HEK293 (cell line): ENCODE measurements around the gene LTBP1.

ENCODE experiments used
- CTCF ChIA-PET: fragments of 350-600 bp; formaldehyde crosslinking; extraction: SDS; loops from one replicate; lab custom pipeline; 2021; ENCODE audit warnings: antibody characterized with exemption; lab: Yijun Ruan, JAX
- POLR2A ChIA-PET: fragments of 300-600 bp; formaldehyde crosslinking; extraction: SDS; loops from one replicate; lab custom pipeline; 2020; ENCODE audit warnings: antibody characterized with exemption, inconsistent platforms; lab: Yijun Ruan, JAX
- H3K27ac ChIP-seq: fragments of 200-500 bp; sonication (Bioruptor generic); 2 replicates; pipeline ENCODE4 v1.5.1; 2014; ENCODE audit warnings: low read depth, low read length, control low read depth, inconsistent platforms; ENCODE audit errors: extremely low read depth
- H3K36me3 ChIP-seq, 2 experiments: fragments of 200-500 bp in 1 of 2; sonication (Bioruptor generic) in 1 of 2; 1 replicate in 1 of 2; 2 replicates in 1 of 2; pipeline ENCODE4 v1.5.1; 2014 to 2017; ENCODE audit warnings: inconsistent platforms in 2 of 2, low read length in 2 of 2; ENCODE audit not compliant: control insufficient read depth in 2 of 2, insufficient read depth in 1 of 2
- H3K4me1 ChIP-seq: fragments of 200-500 bp; sonication (Bioruptor generic); 2 replicates; pipeline ENCODE4 v1.5.1; 2014; ENCODE audit warnings: mild to moderate bottlenecking, low read length, inconsistent platforms; ENCODE audit not compliant: control insufficient read depth, insufficient read depth
- H3K4me3 ChIP-seq: 2 replicates; pipeline ENCODE4 v1.5.1; 2011; ENCODE audit warnings: low read depth, mild to moderate bottlenecking, control low read depth, low read length, moderate library complexity
- H3K9me3 ChIP-seq: fragments of 200-500 bp; sonication (Bioruptor generic); 2 replicates; pipeline ENCODE4 v1.5.1; 2014; ENCODE audit warnings: low read depth, low read length, inconsistent platforms; ENCODE audit not compliant: control insufficient read depth, insufficient read depth
- IKZF3 ChIP-seq: fragments of 450-650 bp; IDR thresholded peaks from 2 replicates; pipeline ENCODE4 v1.5.0; 2018; ENCODE audit warnings: missing biosample characterization, mild to moderate bottlenecking, missing genetic modification characterization, moderate library complexity
- PRDM4 ChIP-seq: fragments of 450-650 bp; formaldehyde crosslinking; IDR thresholded peaks from 2 replicates; pipeline ENCODE4 v1.5.1; 2017; ENCODE audit warnings: missing biosample characterization, missing genetic modification characterization
- SP7 ChIP-seq: fragments of 450-650 bp; formaldehyde crosslinking; IDR thresholded peaks from 2 replicates; pipeline ENCODE4 v1.5.1; 2016; ENCODE audit warnings: missing biosample characterization, missing genetic modification characterization
- ZNF133 ChIP-seq: fragments of 450-650 bp; formaldehyde crosslinking; IDR thresholded peaks from 2 replicates; pipeline ENCODE4 v1.5.1; 2016; ENCODE audit warnings: missing biosample characterization, missing genetic modification characterization
- ZNF202 ChIP-seq: fragments of 450-650 bp; formaldehyde crosslinking; IDR thresholded peaks from 2 replicates; pipeline ENCODE4 v1.5.1; 2016; ENCODE audit warnings: missing biosample characterization, missing genetic modification characterization, borderline replicate concordance
- ZNF211 ChIP-seq: fragments of 450-650 bp; formaldehyde crosslinking; IDR thresholded peaks from 2 replicates; pipeline ENCODE4 v1.5.1; 2016; ENCODE audit warnings: low read depth, missing biosample characterization, missing genetic modification characterization
- ZNF266 ChIP-seq: fragments of 450-650 bp; formaldehyde crosslinking; IDR thresholded peaks from 2 replicates; pipeline ENCODE4 v1.5.1; 2016; ENCODE audit warnings: missing biosample characterization, missing genetic modification characterization, low read depth
- ZNF292 ChIP-seq: fragments of 450-650 bp; formaldehyde crosslinking; IDR thresholded peaks from 2 replicates; pipeline ENCODE4 v1.5.1; 2016; ENCODE audit warnings: low read depth, missing biosample characterization, missing genetic modification characterization, borderline replicate concordance
- ZNF48 ChIP-seq: fragments of 450-650 bp; formaldehyde crosslinking; IDR thresholded peaks from 2 replicates; pipeline ENCODE4 v1.5.1; 2016; ENCODE audit warnings: missing biosample characterization, missing genetic modification characterization
- ZNF549 ChIP-seq: fragments of 450-650 bp; IDR thresholded peaks from 2 replicates; pipeline ENCODE4 v1.5.1; 2018; ENCODE audit warnings: missing biosample characterization, missing genetic modification characterization, mild to moderate bottlenecking, inconsistent platforms, moderate library complexity
- ZNF610 ChIP-seq: fragments of 450-650 bp; formaldehyde crosslinking; IDR thresholded peaks from 2 replicates; pipeline ENCODE4 v1.5.1; 2016; ENCODE audit warnings: missing biosample characterization, missing genetic modification characterization, borderline replicate concordance
- ZNF677 ChIP-seq: fragments of 450-650 bp; IDR thresholded peaks from 2 replicates; pipeline ENCODE4 v1.5.0; 2018; ENCODE audit warnings: missing biosample characterization, mild to moderate bottlenecking, missing genetic modification characterization, moderate library complexity
- ZNF707 ChIP-seq: fragments of 450-650 bp; formaldehyde crosslinking; IDR thresholded peaks from 2 replicates; pipeline ENCODE4 v1.5.1; 2016; ENCODE audit warnings: missing biosample characterization, missing genetic modification characterization
- TF ChIP-seq, protein P1 (sequence below): fragments of 450-650 bp; formaldehyde crosslinking; IDR thresholded peaks from 2 replicates; pipeline ENCODE4 v1.5.1; 2016; ENCODE audit warnings: missing biosample characterization, missing genetic modification characterization
- TF ChIP-seq, protein P2 (sequence below): fragments of 450-650 bp; formaldehyde crosslinking; IDR thresholded peaks from 2 replicates; pipeline ENCODE4 v1.5.1; 2016; ENCODE audit warnings: missing biosample characterization, missing genetic modification characterization
- TF ChIP-seq, protein P3 (sequence below): fragments of 450-650 bp; IDR thresholded peaks from 2 replicates; pipeline ENCODE4 v1.5.1; 2018; ENCODE audit warnings: missing biosample characterization, missing genetic modification characterization
- TF ChIP-seq, protein P4 (sequence below): fragments of 450-650 bp; formaldehyde crosslinking; IDR thresholded peaks from 2 replicates; pipeline ENCODE4 v1.5.1; 2016; ENCODE audit warnings: missing biosample characterization, missing genetic modification characterization

LTBP1 gene

DNA sequence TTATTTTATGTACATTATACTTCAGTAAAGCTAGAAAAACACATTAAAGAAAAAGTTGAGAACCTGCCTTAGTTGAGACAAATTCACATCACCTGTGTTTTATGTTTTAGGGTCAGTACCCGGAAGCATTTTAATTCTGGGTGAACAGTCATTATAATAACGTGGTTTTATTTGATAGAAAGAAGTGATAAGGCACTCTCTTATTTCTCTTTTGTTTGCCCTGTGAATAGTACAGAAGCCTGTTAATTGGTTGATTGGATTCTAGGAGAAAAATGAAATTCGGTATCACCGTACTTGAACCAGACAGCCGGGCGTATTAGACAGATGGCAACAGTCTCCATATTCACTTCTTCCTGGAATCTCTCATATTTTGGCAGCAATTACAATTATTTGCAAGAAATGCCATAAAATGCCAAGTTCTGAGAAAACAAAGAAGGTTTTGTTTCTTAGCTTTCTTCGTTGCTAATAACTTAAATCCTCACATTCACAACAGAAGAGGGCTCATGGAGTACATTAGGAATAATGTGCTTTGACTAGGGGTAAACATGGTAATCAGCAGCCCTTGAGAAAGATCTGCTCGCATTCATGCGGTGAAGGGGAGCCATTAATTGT is 361.0 kb downstream of the LTBP1 start:
- ChIA-PET POLR2A (no interaction called here), CTCF (interaction anchor here (0.6 kb wide), 1 partner anchor 154 kb away, joined by 3 read pairs; no protein-coding TSS in a partner anchor)

More for the DNA sequence above, 361.0 kb downstream of the LTBP1 start:
- H3K9me3 ChIP-seq, result no peaks in the 10 kb centered on the region
- no peak overlapping the region for H3K27ac ChIP-seq
- TF ChIP-seq, protein P1, sequence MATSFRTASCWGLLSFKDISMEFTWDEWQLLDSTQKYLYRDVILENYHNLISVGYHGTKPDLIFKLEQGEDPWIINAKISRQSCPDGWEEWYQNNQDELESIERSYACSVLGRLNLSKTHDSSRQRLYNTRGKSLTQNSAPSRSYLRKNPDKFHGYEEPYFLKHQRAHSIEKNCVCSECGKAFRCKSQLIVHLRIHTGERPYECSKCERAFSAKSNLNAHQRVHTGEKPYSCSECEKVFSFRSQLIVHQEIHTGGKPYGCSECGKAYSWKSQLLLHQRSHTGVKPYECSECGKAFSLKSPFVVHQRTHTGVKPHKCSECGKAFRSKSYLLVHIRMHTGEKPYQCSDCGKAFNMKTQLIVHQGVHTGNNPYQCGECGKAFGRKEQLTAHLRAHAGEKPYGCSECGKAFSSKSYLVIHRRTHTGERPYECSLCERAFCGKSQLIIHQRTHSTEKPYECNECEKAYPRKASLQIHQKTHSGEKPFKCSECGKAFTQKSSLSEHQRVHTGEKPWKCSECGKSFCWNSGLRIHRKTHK (tag by site-specific recombination), result no peak
- TF ChIP-seq, protein P2, sequence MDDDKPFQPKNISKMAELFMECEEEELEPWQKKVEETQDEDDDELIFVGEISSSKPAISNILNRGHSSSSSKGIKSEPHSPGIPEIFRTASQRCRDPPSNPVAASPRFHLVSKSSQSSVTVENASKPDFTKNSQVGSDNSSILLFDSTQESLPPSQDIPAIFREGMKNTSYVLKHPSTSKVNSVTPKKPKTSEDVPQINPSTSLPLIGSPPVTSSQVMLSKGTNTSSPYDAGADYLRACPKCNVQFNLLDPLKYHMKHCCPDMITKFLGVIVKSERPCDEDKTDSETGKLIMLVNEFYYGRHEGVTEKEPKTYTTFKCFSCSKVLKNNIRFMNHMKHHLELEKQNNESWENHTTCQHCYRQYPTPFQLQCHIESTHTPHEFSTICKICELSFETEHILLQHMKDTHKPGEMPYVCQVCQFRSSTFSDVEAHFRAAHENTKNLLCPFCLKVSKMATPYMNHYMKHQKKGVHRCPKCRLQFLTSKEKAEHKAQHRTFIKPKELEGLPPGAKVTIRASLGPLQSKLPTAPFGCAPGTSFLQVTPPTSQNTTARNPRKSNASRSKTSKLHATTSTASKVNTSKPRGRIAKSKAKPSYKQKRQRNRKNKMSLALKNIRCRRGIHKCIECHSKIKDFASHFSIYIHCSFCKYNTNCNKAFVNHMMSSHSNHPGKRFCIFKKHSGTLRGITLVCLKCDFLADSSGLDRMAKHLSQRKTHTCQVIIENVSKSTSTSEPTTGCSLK, result no peak
- no peak for TF ChIP-seq ZNF48 (tag by site-specific recombination)
- no peak for TF ChIP-seq ZNF292 (tag by site-specific recombination)
- no peak for TF ChIP-seq PRDM4
- TF ChIP-seq ZNF202 (tag by site-specific recombination), result no peak
- no peak for TF ChIP-seq ZNF211 (tag by site-specific recombination)
- no peak for TF ChIP-seq SP7
- TF ChIP-seq, protein P3, sequence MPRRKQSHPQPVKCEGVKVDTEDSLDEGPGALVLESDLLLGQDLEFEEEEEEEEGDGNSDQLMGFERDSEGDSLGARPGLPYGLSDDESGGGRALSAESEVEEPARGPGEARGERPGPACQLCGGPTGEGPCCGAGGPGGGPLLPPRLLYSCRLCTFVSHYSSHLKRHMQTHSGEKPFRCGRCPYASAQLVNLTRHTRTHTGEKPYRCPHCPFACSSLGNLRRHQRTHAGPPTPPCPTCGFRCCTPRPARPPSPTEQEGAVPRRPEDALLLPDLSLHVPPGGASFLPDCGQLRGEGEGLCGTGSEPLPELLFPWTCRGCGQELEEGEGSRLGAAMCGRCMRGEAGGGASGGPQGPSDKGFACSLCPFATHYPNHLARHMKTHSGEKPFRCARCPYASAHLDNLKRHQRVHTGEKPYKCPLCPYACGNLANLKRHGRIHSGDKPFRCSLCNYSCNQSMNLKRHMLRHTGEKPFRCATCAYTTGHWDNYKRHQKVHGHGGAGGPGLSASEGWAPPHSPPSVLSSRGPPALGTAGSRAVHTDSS, result no peak
- TF ChIP-seq ZNF707 (tag by site-specific recombination), result no peak
- no peak for TF ChIP-seq ZNF677 (tag by site-specific recombination)
- no peak for TF ChIP-seq ZNF610 (tag by site-specific recombination)
- TF ChIP-seq ZNF549 (tag by site-specific recombination), result no peak
- TF ChIP-seq ZNF266 (tag by site-specific recombination), result no peak
- TF ChIP-seq, protein P4, sequence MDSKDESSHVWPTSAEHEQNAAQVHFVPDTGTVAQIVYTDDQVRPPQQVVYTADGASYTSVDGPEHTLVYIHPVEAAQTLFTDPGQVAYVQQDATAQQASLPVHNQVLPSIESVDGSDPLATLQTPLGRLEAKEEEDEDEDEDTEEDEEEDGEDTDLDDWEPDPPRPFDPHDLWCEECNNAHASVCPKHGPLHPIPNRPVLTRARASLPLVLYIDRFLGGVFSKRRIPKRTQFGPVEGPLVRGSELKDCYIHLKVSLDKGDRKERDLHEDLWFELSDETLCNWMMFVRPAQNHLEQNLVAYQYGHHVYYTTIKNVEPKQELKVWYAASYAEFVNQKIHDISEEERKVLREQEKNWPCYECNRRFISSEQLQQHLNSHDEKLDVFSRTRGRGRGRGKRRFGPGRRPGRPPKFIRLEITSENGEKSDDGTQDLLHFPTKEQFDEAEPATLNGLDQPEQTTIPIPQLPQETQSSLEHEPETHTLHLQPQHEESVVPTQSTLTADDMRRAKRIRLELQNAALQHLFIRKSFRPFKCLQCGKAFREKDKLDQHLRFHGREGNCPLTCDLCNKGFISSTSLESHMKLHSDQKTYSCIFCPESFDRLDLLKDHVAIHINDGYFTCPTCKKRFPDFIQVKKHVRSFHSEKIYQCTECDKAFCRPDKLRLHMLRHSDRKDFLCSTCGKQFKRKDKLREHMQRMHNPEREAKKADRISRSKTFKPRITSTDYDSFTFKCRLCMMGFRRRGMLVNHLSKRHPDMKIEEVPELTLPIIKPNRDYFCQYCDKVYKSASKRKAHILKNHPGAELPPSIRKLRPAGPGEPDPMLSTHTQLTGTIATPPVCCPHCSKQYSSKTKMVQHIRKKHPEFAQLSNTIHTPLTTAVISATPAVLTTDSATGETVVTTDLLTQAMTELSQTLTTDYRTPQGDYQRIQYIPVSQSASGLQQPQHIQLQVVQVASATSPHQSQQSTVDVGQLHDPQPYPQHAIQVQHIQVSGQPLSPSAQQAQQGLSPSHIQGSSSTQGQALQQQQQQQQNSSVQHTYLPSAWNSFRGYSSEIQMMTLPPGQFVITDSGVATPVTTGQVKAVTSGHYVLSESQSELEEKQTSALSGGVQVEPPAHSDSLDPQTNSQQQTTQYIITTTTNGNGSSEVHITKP (tag by site-specific recombination), result no peak
- TF ChIP-seq IKZF3 (tag by site-specific recombination), result no peak
- TF ChIP-seq ZNF133 (tag by site-specific recombination), result no peak
- no peaks in the 10 kb centered on the region for H3K4me1 ChIP-seq
- no peaks in the 10 kb centered on the region; a peak in 1 of 3 replicates for H3K36me3 ChIP-seq
- no peak overlapping the region for H3K4me3 ChIP-seq
